Psoas muscle (tissue), 8 donors: ENCODE results near the gene DIAPH3. TPM values are rescaled to one million over a fixed set of nuclear protein-coding genes. Genes with fewer than 3 reads are reported as not detected.
A peak's percentile ranks its signal among the peaks of the same experiment; 100 is the strongest.

Source experiments
- ATAC-seq, 4 donors: fragments of 200-7000 bp; cut with Tn5 transposase; one replicate each; pipeline ENCODE4 v1.9.1; 2020; ENCODE audit warnings: moderate library complexity in 3 of 4, mild to moderate bottlenecking in 2 of 4
- DNase-seq, 2 donors: peaks; one replicate each; pipeline ENCODE4 v3.0.0-alpha.2; 2020
- H3K27ac ChIP-seq: fragments of 200-600 bp; one replicate; pipeline ENCODE4 v1.8.0; 2022
- H3K27me3 ChIP-seq, 3 donors: fragments of 200-600 bp in 1 of 3; one replicate each; pipeline versions ENCODE4 v1.6.1 to v1.8.0; 2013 to 2022; ENCODE audit warnings: low read length in 2 of 3, mild to moderate bottlenecking in 2 of 3, moderate library complexity in 1 of 3; ENCODE audit not compliant: insufficient read depth in 3 of 3
- H3K36me3 ChIP-seq, 2 donors: fragments of 200-600 bp in 1 of 2; one replicate each; pipeline versions ENCODE4 v1.6.1 to v1.8.0; 2013 to 2022; ENCODE audit warnings: low read depth in 1 of 2, mild to moderate bottlenecking in 1 of 2, moderate library complexity in 1 of 2; ENCODE audit not compliant: insufficient read depth in 1 of 2
- H3K4me1 ChIP-seq: fragments of 200-600 bp; one replicate; pipeline ENCODE4 v1.8.0; 2022
- H3K4me3 ChIP-seq: fragments of 200-600 bp; one replicate; pipeline ENCODE4 v1.8.0; 2022; ENCODE audit warnings: mild to moderate bottlenecking
- H3K9me3 ChIP-seq: fragments of 200-600 bp; one replicate; pipeline ENCODE4 v1.8.0; 2022
- CTCF ChIP-seq: fragments of 200-600 bp; IDR thresholded peaks from one replicate; pipeline ENCODE4 v1.8.0; 2022; ENCODE audit warnings: antibody characterized with exemption
- WGBS, 3 donors: extraction: QIAGEN DNeasy Blood & Tissue Kit; methylation state at CpG; one replicate each; pipeline versions ENCODE4 v1.1.6 to v1.1.7; 2013; 5-methylcytosine and 5-hydroxymethylcytosine counted together
- intact Hi-C, 2 donors: fragments of 100-400 bp; cut with DNase I; formaldehyde crosslinking; loops; one replicate each; pipeline versions ENCODE4 v1.11.0 to v1.14.2; 2022
- polyA plus RNA-seq, 3 donors: library from polyadenylated mRNA; stranded (reverse); fragments of 200-250 nt; gene quantifications; one replicate each; pipeline ENCODE4 v1.2.3, GENCODE V29; 2013
- total RNA-seq, 4 donors: library from RNA; stranded (reverse); fragmentation: NEBNext Ultra II Directional in 2 of 4; extraction: Animal tissue kit (Norgen Biotek cat#: 25700) in 2 of 4; gene quantifications; one replicate each; pipeline versions ENCODE4 v1.2.1 to v1.2.4, GENCODE V29; 2021 to 2023
- donor health status: healthy with polysubstance abuse.
- donor health status: DM: no; HTN: no; CAD: no; lungs with moderate emphysema.
- donor health status: Bipolar disorder and iron deficiency.
- donor health status: healthy.
- donor health status: DM: yes; HTN: yes; CAD: no.
- donor health status: DM: no; HTN: no; CAD: no.
- donor health status: DM: no; HTN: no; CAD: no.
- donor health status: DM: yes; HTN: yes; CAD: no.

DIAPH3 gene
- total and polyA plus RNA-seq, 7 donors, result 0.03 to 0.10 (median 0.08) TPM; not detected in 4

GRCh38 chr13:60167121-60167520, 3.4 kb upstream of the DIAPH3 start:
- TF ChIP-seq CTCF, result no peak
- H3K27ac ChIP-seq, result no peak overlapping the region
- ATAC-seq (no peak), DNase-seq (no peak)
- WGBS, 3 donors, result 78 to 90% (median 88%) methylated on average over 3 of the region's 3 CpGs
- no peaks in the 10 kb centered on the region for H3K36me3 ChIP-seq
- H3K4me3 ChIP-seq, result no peak overlapping the region
- no peaks in the 10 kb centered on the region for H3K9me3 ChIP-seq
- H3K27me3 ChIP-seq, result no peaks in the 10 kb centered on the region
- intact Hi-C loops, result loop anchor here (10.0 kb wide), 1 partner anchor 238 kb away; no protein-coding TSS in a partner anchor
- H3K4me1 ChIP-seq, result peaks cover 7% of the 10 kb centered on the region

DNA sequence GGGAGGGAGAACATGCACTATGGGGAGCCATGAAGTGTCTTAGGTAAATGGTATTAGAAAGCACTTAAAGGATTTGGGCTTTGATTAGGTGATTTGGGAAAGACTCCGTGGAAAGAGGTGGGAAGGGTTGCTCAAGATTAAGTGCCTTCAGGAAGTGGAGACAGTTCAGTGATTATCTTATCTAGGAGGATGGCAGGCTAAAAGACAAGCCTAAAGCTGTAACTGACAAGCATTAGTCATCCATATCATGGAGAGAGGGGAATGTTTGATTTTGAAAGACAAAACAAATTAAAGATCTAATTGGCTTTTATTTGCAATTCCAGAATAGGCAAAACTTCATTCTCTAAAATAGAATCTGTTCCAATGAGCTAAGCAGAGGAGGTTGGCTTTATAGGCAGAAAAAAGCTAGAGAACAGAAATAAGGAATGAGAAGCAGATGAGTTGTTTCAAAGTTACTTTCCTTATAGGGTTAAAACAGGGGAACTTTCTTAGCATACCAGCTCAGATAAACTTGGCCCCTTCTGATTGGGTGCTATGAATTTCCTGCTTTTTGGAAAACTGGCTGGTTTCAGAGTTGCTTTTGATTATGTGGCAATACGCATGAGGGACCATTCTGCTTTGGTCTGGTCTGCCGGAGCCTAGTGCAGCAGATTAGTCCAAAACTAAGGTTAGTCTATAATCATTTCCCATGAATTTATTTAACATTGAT, 1.8 kb upstream of the DIAPH3 start:
- Histone ChIP-seq H3K27ac (no peak overlapping the region), H3K27me3 (peaks cover 0 to 5% (median 0%) of the 10 kb centered on the region in 3 donors), H3K4me1 (peaks cover 7% of the 10 kb centered on the region), H3K4me3 (peak overlapping the region; percentile 73), H3K36me3 (no peaks in the 10 kb centered on the region), H3K9me3 (no peaks in the 10 kb centered on the region)
- no peak for ATAC-seq
- no peak for DNase-seq
- intact Hi-C loops, result loop anchor here (10.0 kb wide), 1 partner anchor 239 kb away; no protein-coding TSS in a partner anchor
- TF ChIP-seq CTCF, result no peak
- 80 to 82% (median 81%) methylated on average over 3 of the region's 3 CpGs for WGBS, 3 donors

DNA sequence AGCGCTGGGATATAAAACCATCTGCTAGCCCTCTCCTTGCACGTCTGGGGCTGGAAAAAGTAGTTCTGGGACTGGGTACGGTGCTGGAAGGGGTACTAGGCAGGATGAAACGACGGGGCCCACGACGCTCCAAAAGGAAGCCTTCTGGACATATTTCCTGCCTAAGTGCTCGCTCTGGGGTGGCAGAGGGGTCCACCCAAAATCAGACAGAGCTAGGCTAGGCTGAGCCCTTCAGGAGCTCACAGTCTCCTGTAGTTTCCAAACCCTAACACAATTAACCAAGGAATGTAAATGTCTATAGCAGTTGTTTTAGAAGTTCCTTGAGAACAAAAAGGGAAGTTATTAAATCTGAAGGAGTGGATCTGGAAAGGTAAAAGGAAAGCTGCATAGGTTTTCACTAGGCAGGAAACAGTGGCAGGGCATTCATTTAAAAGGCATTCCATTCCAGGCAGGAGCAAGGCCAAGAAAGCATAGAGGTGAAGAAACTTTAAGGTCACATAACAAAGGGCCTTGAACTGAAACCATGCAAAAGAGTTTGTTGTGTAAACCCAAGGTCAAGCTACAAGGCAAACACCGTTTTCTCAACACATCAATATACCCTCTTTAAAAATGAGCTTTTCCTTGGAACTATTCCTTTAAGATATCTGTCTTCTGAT, 634 bp upstream of the DIAPH3 start:
- Histone ChIP-seq H3K4me3 (peak overlapping the region; percentile 73), H3K9me3 (no peaks in the 10 kb centered on the region), H3K36me3 (no peaks in the 10 kb centered on the region), H3K27me3 (peaks cover 0 to 5% (median 0%) of the 10 kb centered on the region in 3 donors), H3K27ac (peak overlapping the region; percentile 72), H3K4me1 (peaks cover 7% of the 10 kb centered on the region)
- intact Hi-C loops, result loop anchor here (10.0 kb wide), 1 partner anchor 240 kb away; no protein-coding TSS in a partner anchor
- 6 to 8% (median 8%) methylated on average over 9 of the region's 9 CpGs for WGBS, 3 donors
- no peak for DNase-seq
- TF ChIP-seq CTCF, result no peak
- peak; percentile 28 to 60 (median 34) for ATAC-seq

GRCh38 chr13:60162096-60162495, 1.6 kb downstream of the DIAPH3 start:
- TF ChIP-seq CTCF, result no peak
- Histone ChIP-seq H3K9me3 (no peaks in the 10 kb centered on the region), H3K4me1 (peaks cover 7% of the 10 kb centered on the region), H3K27me3 (peaks cover 0 to 5% (median 0%) of the 10 kb centered on the region in 3 donors), H3K4me3 (no peak overlapping the region), H3K36me3 (no peaks in the 10 kb centered on the region), H3K27ac (no peak overlapping the region)
- DNase-seq (no peak), ATAC-seq (no peak)
- intact Hi-C loops, result loop anchor here (10.0 kb wide), 1 partner anchor 243 kb away; no protein-coding TSS in a partner anchor
